IMR-90 (cell line): ENCODE results near the gene IL1RL1. TPM values are rescaled to one million over a fixed set of nuclear protein-coding genes. Genes with fewer than 3 reads are reported as not detected.

ENCODE experiments used
- ATAC-seq: fragments of 200-7000 bp; cut with Tn5 transposase; 2 replicates; pipeline ENCODE4 v1.9.1; 2020; ENCODE audit warnings: low read depth, mild to moderate bottlenecking, moderate library complexity
- BruUV-seq: library from RNA; stranded (reverse); fragments of 400-500 nt; replicated peaks from 2 replicates; lab custom pipeline; 2021; lab: Mats Ljungman, UMichigan
- CTCF ChIA-PET: fragments of 300-600 bp; formaldehyde crosslinking; extraction: SDS; loops from one replicate; lab custom pipeline; 2021; ENCODE audit warnings: antibody characterized with exemption; lab: Yijun Ruan, JAX
- POLR2A ChIA-PET: fragments of 300-600 bp; sonication (Branson Sonifier 250); formaldehyde crosslinking; loops from one replicate; lab custom pipeline; 2022; ENCODE audit warnings: antibody characterized with exemption; ENCODE audit not compliant: unreplicated experiment; lab: Charles Lee
- DNase-seq: peaks from one replicate; pipeline ENCODE4 v3.0.0; 2013
- H2AFZ ChIP-seq: replicated peaks from 2 replicates; pipeline ENCODE3; 2013; ENCODE audit warnings: low read length, mild to moderate bottlenecking; ENCODE audit not compliant: poor library complexity
- H2AK5ac ChIP-seq: 2 replicates; pipeline ENCODE4 v1.6.1; 2013; ENCODE audit warnings: low read depth, low read length, inconsistent platforms
- H2AK9ac ChIP-seq: replicated peaks from 2 replicates; pipeline ENCODE3; 2013; ENCODE audit warnings: mild to moderate bottlenecking, low read depth, low read length, moderate library complexity; ENCODE audit not compliant: poor library complexity
- H2BK120ac ChIP-seq: 2 replicates; pipeline ENCODE4 v1.6.1; 2013; ENCODE audit warnings: low read depth, low read length, inconsistent platforms
- H2BK15ac ChIP-seq: 3 replicates; pipeline ENCODE4 v1.6.1; 2013; ENCODE audit warnings: low read depth, low read length, inconsistent platforms
- H2BK20ac ChIP-seq: 2 replicates; pipeline ENCODE4 v1.6.1; 2013; ENCODE audit warnings: low read depth, mild to moderate bottlenecking, inconsistent platforms, low read length, moderate library complexity
- H2BK5ac ChIP-seq: 2 replicates; pipeline ENCODE4 v1.6.1; 2013; ENCODE audit warnings: mild to moderate bottlenecking, low read depth, low read length, inconsistent platforms; ENCODE audit not compliant: poor library complexity, severe bottlenecking
- H3K14ac ChIP-seq: replicated peaks from 2 replicates; pipeline ENCODE4 v1.6.1; 2013; ENCODE audit warnings: low read depth, low read length, inconsistent platforms
- H3K18ac ChIP-seq: 2 replicates; pipeline ENCODE4 v1.6.1; 2013; ENCODE audit warnings: low read depth, low read length, control low read depth
- H3K23ac ChIP-seq: 2 replicates; pipeline ENCODE4 v1.6.1; 2013; ENCODE audit warnings: low read depth, low read length, inconsistent platforms
- H3K27ac ChIP-seq: 2 replicates; pipeline ENCODE4 v1.5.1; 2013; ENCODE audit warnings: mild to moderate bottlenecking, control low read depth, low read length; ENCODE audit not compliant: insufficient read depth
- H3K27me3 ChIP-seq: 2 replicates; pipeline ENCODE4 v1.6.1; 2013; ENCODE audit warnings: low read length; ENCODE audit not compliant: control insufficient read depth, insufficient read depth
- H3K36me3 ChIP-seq: 2 replicates; pipeline ENCODE4 v1.6.1; 2013; ENCODE audit warnings: low read length, mixed read lengths; ENCODE audit not compliant: control insufficient read depth, insufficient read depth
- H3K4ac ChIP-seq: 2 replicates; pipeline ENCODE4 v1.6.1; 2013; ENCODE audit warnings: low read depth, low read length, inconsistent platforms
- H3K4me1 ChIP-seq: 2 replicates; pipeline ENCODE4 v1.6.1; 2013; ENCODE audit warnings: low read length, mixed read lengths; ENCODE audit not compliant: control insufficient read depth, insufficient read depth
- H3K4me2 ChIP-seq: 2 replicates; pipeline ENCODE4 v1.6.1; 2013; ENCODE audit warnings: low read depth, mild to moderate bottlenecking, control low read depth, low read length, moderate library complexity
- H3K4me3 ChIP-seq: 2 replicates; pipeline ENCODE4 v1.5.1; 2013; ENCODE audit warnings: low read depth, mild to moderate bottlenecking, control low read depth, low read length, moderate library complexity; ENCODE audit not compliant: insufficient read depth
- H3K56ac ChIP-seq: 2 replicates; pipeline ENCODE4 v1.6.1; 2013; ENCODE audit warnings: low read length, inconsistent platforms; ENCODE audit not compliant: insufficient read depth; ENCODE audit errors: extremely low read depth
- H3K79me1 ChIP-seq, 2 experiments: 2 replicates each; pipeline ENCODE4 v1.6.1; 2013; ENCODE audit warnings: low read length in 2 of 2, inconsistent platforms in 1 of 2, low read depth in 1 of 2
- H3K9ac ChIP-seq: 2 replicates; pipeline ENCODE4 v1.6.1; 2013; ENCODE audit warnings: low read depth, low read length, control low read depth
- H3K9me1 ChIP-seq: 2 replicates; pipeline ENCODE4 v1.6.1; 2013; ENCODE audit warnings: low read length, inconsistent platforms; ENCODE audit not compliant: insufficient read depth
- H3K9me3 ChIP-seq: 2 replicates; pipeline ENCODE4 v1.6.1; 2013; ENCODE audit warnings: low read length; ENCODE audit not compliant: control insufficient read depth, insufficient read depth
- H4K20me1 ChIP-seq: 2 replicates; pipeline ENCODE4 v1.6.1; 2013; ENCODE audit warnings: low read length, inconsistent platforms; ENCODE audit not compliant: insufficient read depth
- H4K5ac ChIP-seq: 2 replicates; pipeline ENCODE4 v1.6.1; 2013; ENCODE audit warnings: mild to moderate bottlenecking, low read depth, low read length, control low read depth
- H4K8ac ChIP-seq, 2 experiments: 2 replicates each; pipeline ENCODE4 v1.6.1; 2013; ENCODE audit warnings: low read depth in 2 of 2, low read length in 2 of 2, control low read depth in 1 of 2, inconsistent platforms in 1 of 2
- H4K91ac ChIP-seq: 2 replicates; pipeline ENCODE4 v1.6.1; 2013; ENCODE audit warnings: low read depth, low read length, inconsistent platforms; ENCODE audit not compliant: insufficient read depth
- BHLHE40 ChIP-seq: fragments of 150-350 bp; IDR thresholded peaks from 2 replicates; pipeline ENCODE4 v1.6.1; 2016; ENCODE audit warnings: mild to moderate bottlenecking, low read depth, low read length
- CEBPB ChIP-seq: IDR thresholded peaks from 2 replicates; pipeline ENCODE4 v1.6.1; 2012; ENCODE audit warnings: low read depth, low read length, improper control_type of control experiment
- MAFK ChIP-seq: IDR thresholded peaks from 2 replicates; pipeline ENCODE4 v1.6.1; 2012; ENCODE audit warnings: low read depth, low read length, improper control_type of control experiment
- MXI1 ChIP-seq: IDR thresholded peaks from 2 replicates; pipeline ENCODE4 v1.6.1; 2012; ENCODE audit warnings: low read depth, mild to moderate bottlenecking, low read length, moderate library complexity, borderline replicate concordance
- NFE2L2 ChIP-seq: fragments of 150-350 bp; IDR thresholded peaks from 2 replicates; pipeline ENCODE4 v1.6.1; 2016; ENCODE audit warnings: low read depth, mild to moderate bottlenecking, low read length
- RAD21 ChIP-seq: IDR thresholded peaks from 2 replicates; pipeline ENCODE4 v1.6.1; 2012; ENCODE audit warnings: low read length, improper control_type of control experiment
- RCOR1 ChIP-seq: IDR thresholded peaks from 2 replicates; pipeline ENCODE4 v1.6.1; 2012; ENCODE audit warnings: mild to moderate bottlenecking, low read length, improper control_type of control experiment; ENCODE audit not compliant: insufficient replicate concordance
- SMC3 ChIP-seq: fragments of 150-350 bp; IDR thresholded peaks from 2 replicates; pipeline ENCODE4 v1.6.1; 2016; ENCODE audit warnings: low read depth, mild to moderate bottlenecking, antibody characterized with exemption, low read length, moderate library complexity
- WGBS, 2 experiments: methylation state at CpG; one replicate each; pipeline versions ENCODE4 v1.1.5 to v1.1.7; 2013; ENCODE audit warnings: missing lambda C conversion rate in 2 of 2; ENCODE audit not compliant: insufficient read length in 1 of 2; ENCODE audit errors: extremely low coverage in 2 of 2; 5-methylcytosine and 5-hydroxymethylcytosine counted together
- dilution Hi-C: fragments of 300-500 bp; cut with HindIII; formaldehyde crosslinking; loops from one replicate; pipeline ENCODE4 v1.14.3; 2018; ENCODE audit warnings: low sequenced_read_pairs; ENCODE audit not compliant: unreplicated experiment
- in situ Hi-C: fragments of 300-500 bp; cut with MboI; formaldehyde crosslinking; loops from 3 replicates; pipeline ENCODE4 v1.14.3; 2019; ENCODE audit warnings: low sequenced_read_pairs, inconsistent platforms, mixed read lengths
- intact Hi-C: fragments of 100-400 bp; cut with micrococcal nuclease; formaldehyde crosslinking; loops from 2 replicates; pipeline ENCODE4 v1.10.0; 2022
- polyA plus RNA-seq, 3 experiments: library from polyadenylated mRNA; depleted of rRNA; stranded (reverse); fragments of >200 nt; gene quantifications; 2 replicates each; pipeline ENCODE4 v1.2.3, GENCODE V29; 2012; ENCODE audit warnings: low replicate concordance in 1 of 3
- total RNA-seq: library from RNA; depleted of rRNA; stranded (reverse); fragments of >200 nt; gene quantifications from 2 replicates; pipeline ENCODE4 v1.2.3, GENCODE V29; 2012
- TF ChIP-seq, protein P1 (sequence below): conservative IDR thresholded peaks from 2 replicates; pipeline ENCODE4 v1.5.1; 2012; ENCODE audit warnings: mild to moderate bottlenecking, low read depth, low read length, improper control_type of control experiment

Gene IL1RL1
- total and polyA plus RNA-seq, 2 of the 4 experiments (the other 2 are of a cell fraction): under 0.01 to 0.14 TPM

- no TSS peak for BruUV-seq
- Histone ChIP-seq H3K56ac (no peak overlapping the region), H3K9me3 (no peaks in the 10 kb centered on the region), H4K5ac (no peak overlapping the region), H2AFZ (no peak overlapping the region), H3K9ac (no peak overlapping the region), H3K36me3 (no peaks in the 10 kb centered on the region), H2BK20ac (no peak overlapping the region), H2AK9ac (no peak overlapping the region), H3K4me2 (no peak overlapping the region), H3K23ac (no peak overlapping the region), H4K8ac (no peak overlapping the region), H2BK15ac (no peak overlapping the region), H3K27me3 (no peaks in the 10 kb centered on the region; the same call in 1 of the 2 replicates), H3K18ac (no peak overlapping the region), H2BK120ac (no peak overlapping the region), H3K4me1 (peaks cover 2% of the 10 kb centered on the region), H2AK5ac (no peak overlapping the region), H3K9me1 (no peaks in the 10 kb centered on the region), H3K14ac (no peak overlapping the region), H3K79me1 (no peaks in the 10 kb centered on the region), H4K20me1 (no peaks in the 10 kb centered on the region), H4K91ac (no peak overlapping the region), H3K4ac (no peak overlapping the region), H2BK5ac (no peak overlapping the region), H3K4me3 (no peak overlapping the region), H3K27ac (no peak overlapping the region)
- 88 to 92% methylated on average over 1 of the region's 1 CpG for WGBS, 2 experiments
- DNase-seq: peak; percentile 40
- in situ Hi-C loops (no loop called here), dilution Hi-C loops (no loop called here), intact Hi-C loops (no loop called here)
- ChIA-PET POLR2A (interaction anchor here (0.7 kb wide), 1 partner anchor 437 kb away, joined by 3 read pairs; no protein-coding TSS in a partner anchor), CTCF (no interaction called here)
- TF ChIP-seq NFE2L2 (no peak), BHLHE40 (no peak), MXI1 (no peak), SMC3 (no peak), MAFK (no peak), RAD21 (no peak), CEBPB (no peak), RCOR1 (no peak)
- TF ChIP-seq, protein P1, sequence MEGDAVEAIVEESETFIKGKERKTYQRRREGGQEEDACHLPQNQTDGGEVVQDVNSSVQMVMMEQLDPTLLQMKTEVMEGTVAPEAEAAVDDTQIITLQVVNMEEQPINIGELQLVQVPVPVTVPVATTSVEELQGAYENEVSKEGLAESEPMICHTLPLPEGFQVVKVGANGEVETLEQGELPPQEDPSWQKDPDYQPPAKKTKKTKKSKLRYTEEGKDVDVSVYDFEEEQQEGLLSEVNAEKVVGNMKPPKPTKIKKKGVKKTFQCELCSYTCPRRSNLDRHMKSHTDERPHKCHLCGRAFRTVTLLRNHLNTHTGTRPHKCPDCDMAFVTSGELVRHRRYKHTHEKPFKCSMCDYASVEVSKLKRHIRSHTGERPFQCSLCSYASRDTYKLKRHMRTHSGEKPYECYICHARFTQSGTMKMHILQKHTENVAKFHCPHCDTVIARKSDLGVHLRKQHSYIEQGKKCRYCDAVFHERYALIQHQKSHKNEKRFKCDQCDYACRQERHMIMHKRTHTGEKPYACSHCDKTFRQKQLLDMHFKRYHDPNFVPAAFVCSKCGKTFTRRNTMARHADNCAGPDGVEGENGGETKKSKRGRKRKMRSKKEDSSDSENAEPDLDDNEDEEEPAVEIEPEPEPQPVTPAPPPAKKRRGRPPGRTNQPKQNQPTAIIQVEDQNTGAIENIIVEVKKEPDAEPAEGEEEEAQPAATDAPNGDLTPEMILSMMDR: no peak
- no peak for ATAC-seq
Observed at GRCh38 chr2:102283996-102284395, 27.4 kb upstream of the IL1RL1 start.
